Endothelial cell of umbilical vein (primary cell): ENCODE results near the gene CEBPG. TPM values are rescaled to one million over a fixed set of nuclear protein-coding genes. Genes with fewer than 3 reads are reported as not detected.

Experiments
- BruUV-seq: library from RNA; stranded (reverse); fragments of 400-500 nt; replicated peaks from 2 replicates; lab custom pipeline; 2021; lab: Mats Ljungman, UMichigan
- CTCF ChIA-PET: fragments of 300-600, 350-600 bp; sonication (Branson Sonifier 250); formaldehyde crosslinking; loops from one replicate; lab custom pipeline; 2021; ENCODE audit warnings: antibody characterized with exemption, inconsistent platforms; lab: Charles Lee
- POLR2A ChIA-PET: fragments of 300-600, 350-600 bp; sonication (Branson Sonifier 250); formaldehyde crosslinking; loops from one replicate; lab custom pipeline; 2021; ENCODE audit warnings: antibody characterized with exemption, inconsistent platforms; lab: Charles Lee
- DNase-seq: peaks from one replicate; pipeline ENCODE4 v3.0.0-alpha.2; 2011; ENCODE audit warnings: low read depth, low spot score
- FAIRE-seq: peaks from 2 replicates; lab custom pipeline; 2011; peaks lifted over from hg19 to GRCh38; lab: Jason Lieb, UNC
- H2AFZ ChIP-seq: 2 replicates; pipeline ENCODE4 v1.6.0; 2012; ENCODE audit warnings: low read depth, low read length, control low read depth, inconsistent platforms
- H3K27ac ChIP-seq: 2 replicates; pipeline ENCODE4 v1.5.1; 2011; ENCODE audit warnings: low read depth, mild to moderate bottlenecking, control low read depth, low read length, moderate library complexity; ENCODE audit not compliant: insufficient read depth
- H3K27me3 ChIP-seq, 2 experiments: 2 replicates each; pipeline versions ENCODE4 v1.6.0 to v1.6.1; 2011; ENCODE audit warnings: low read length in 2 of 2, mixed read lengths in 1 of 2; ENCODE audit not compliant: control insufficient read depth in 2 of 2, insufficient read depth in 2 of 2
- H3K36me3 ChIP-seq, 2 experiments: 2 replicates in 1 of 2; 3 replicates in 1 of 2; pipeline ENCODE4 v1.5.1; 2011; ENCODE audit warnings: low read length in 2 of 2, mild to moderate bottlenecking in 1 of 2, moderate library complexity in 1 of 2; ENCODE audit not compliant: control insufficient read depth in 2 of 2, insufficient read depth in 2 of 2; ENCODE audit errors: extremely low read depth in 1 of 2
- H3K4me1 ChIP-seq: 3 replicates; pipeline ENCODE4 v1.5.1; 2011; ENCODE audit warnings: mild to moderate bottlenecking, low read length; ENCODE audit not compliant: control insufficient read depth, insufficient read depth; ENCODE audit errors: extremely low read depth
- H3K4me2 ChIP-seq: 2 replicates; pipeline ENCODE4 v1.6.1; 2011; ENCODE audit warnings: low read length, control low read depth, mixed read lengths; ENCODE audit not compliant: insufficient read depth
- H3K4me3 ChIP-seq, 3 experiments: fragments of 200-600 bp in 1 of 3; sonication (generic), shearing (Covaris generic) in 1 of 3; replicated peaks in 1 of 3; 2 replicates each; pipeline ENCODE4 v1.5.1; 2011 to 2016; ENCODE audit warnings: control low read depth in 3 of 3, low read length in 3 of 3, mild to moderate bottlenecking in 2 of 3, inconsistent platforms in 1 of 3, low read depth in 1 of 3, moderate library complexity in 1 of 3; ENCODE audit not compliant: insufficient read depth in 1 of 3
- H3K79me2 ChIP-seq: 2 replicates; pipeline ENCODE4 v1.6.0; 2012; ENCODE audit warnings: low read length, inconsistent platforms; ENCODE audit not compliant: control insufficient read depth, insufficient read depth
- H3K9ac ChIP-seq: replicated peaks from 2 replicates; pipeline ENCODE3; 2011; ENCODE audit warnings: low read length, control low read depth; ENCODE audit not compliant: insufficient read depth; ENCODE audit errors: extremely low read depth
- H3K9me1 ChIP-seq: replicated peaks from 3 replicates; pipeline ENCODE4 v1.6.0; 2011; ENCODE audit warnings: mild to moderate bottlenecking, low read length; ENCODE audit not compliant: control insufficient read depth, insufficient read depth; ENCODE audit errors: extremely low read depth
- H3K9me3 ChIP-seq: replicated peaks from 2 replicates; pipeline ENCODE4 v1.5.1; 2012; ENCODE audit warnings: low read length, inconsistent platforms; ENCODE audit not compliant: control insufficient read depth, insufficient read depth
- H4K20me1 ChIP-seq: replicated peaks from 2 replicates; pipeline ENCODE3; 2011; ENCODE audit warnings: mild to moderate bottlenecking, low read length; ENCODE audit not compliant: control insufficient read depth, insufficient read depth; ENCODE audit errors: extremely low read depth
- EZH2 ChIP-seq: IDR thresholded peaks from 2 replicates; pipeline ENCODE4 v1.6.1; 2012; ENCODE audit warnings: borderline replicate concordance, low read depth, mild to moderate bottlenecking, moderate library complexity, low read length, inconsistent platforms; ENCODE audit not compliant: severe bottlenecking
- FOS ChIP-seq: IDR thresholded peaks from 2 replicates; pipeline ENCODE4 v1.6.1; 2011; ENCODE audit warnings: mild to moderate bottlenecking, low read length, moderate library complexity, borderline replicate concordance; ENCODE audit not compliant: insufficient read depth
- GATA2 ChIP-seq: IDR thresholded peaks from 2 replicates; pipeline ENCODE4 v1.7.0; 2011; ENCODE audit warnings: low read depth, mild to moderate bottlenecking, moderate library complexity, mixed read lengths, low read length; ENCODE audit not compliant: insufficient read length, insufficient read depth
- JUN ChIP-seq: IDR thresholded peaks from 2 replicates; pipeline ENCODE4 v1.6.1; 2011; ENCODE audit warnings: borderline replicate concordance, low read depth; ENCODE audit not compliant: insufficient read length, insufficient read depth
- MYC ChIP-seq: IDR thresholded peaks from one replicate; pipeline ENCODE4 v1.6.1; 2011; ENCODE audit warnings: mild to moderate bottlenecking, low read depth, low read length
- POLR2A ChIP-seq: IDR thresholded peaks from 2 replicates; pipeline ENCODE4 v1.6.1; 2012; ENCODE audit warnings: low read depth, mild to moderate bottlenecking, control low read depth, low read length
- POLR2AphosphoS5 ChIP-seq: IDR thresholded peaks from 2 replicates; pipeline ENCODE4 v1.6.1; 2012; ENCODE audit warnings: low read depth, mild to moderate bottlenecking, control low read depth, low read length, moderate library complexity; ENCODE audit not compliant: insufficient read depth
- dilution Hi-C: fragments of 300-500 bp; cut with MboI; formaldehyde crosslinking; loops from one replicate; pipeline ENCODE4 v1.15.0; 2019; ENCODE audit warnings: low sequenced_read_pairs; ENCODE audit not compliant: extremely low pct_ligation_motif_present
- intact Hi-C: fragments of 100-400 bp; cut with micrococcal nuclease; formaldehyde crosslinking; loops from one replicate; pipeline ENCODE4 v1.10.0; 2022
- polyA plus RNA-seq, 4 experiments: library from polyadenylated mRNA; depleted of rRNA in 3 of 4; stranded (reverse) in 3 of 4; unstranded in 1 of 4; fragments of >200 nt; gene quantifications; 2 replicates each; pipeline versions ENCODE4 v1.2.1 to v1.2.3, GENCODE V29; 2011 to 2012; ENCODE audit warnings: missing spikeins in 1 of 4
- total RNA-seq: library from RNA; stranded (reverse); gene quantifications from 2 replicates; pipeline ENCODE4 v1.2.3, GENCODE V29; 2021
- TF ChIP-seq, protein P1 (sequence below): IDR thresholded peaks from 2 replicates; pipeline ENCODE4 v1.6.1; 2011; ENCODE audit not compliant: insufficient read depth, insufficient read length
- TF ChIP-seq, protein P2 (sequence below), 2 donors: IDR thresholded peaks; 1 replicate in 1 of 2; 2 replicates in 1 of 2; pipeline ENCODE4 v1.5.1; 2011; ENCODE audit warnings: low read length in 2 of 2, mild to moderate bottlenecking in 2 of 2, moderate library complexity in 2 of 2, control low read depth in 1 of 2, inconsistent platforms in 1 of 2, low read depth in 1 of 2; ENCODE audit not compliant: insufficient read depth in 1 of 2; ENCODE audit errors: extremely low read depth in 1 of 2

Gene CEBPG
- total and polyA plus RNA-seq, 2 donors (not counting 3 experiments of a cell fraction or from before 2014, with no cell fraction given): 10.2 to 24.6 TPM

DNA sequence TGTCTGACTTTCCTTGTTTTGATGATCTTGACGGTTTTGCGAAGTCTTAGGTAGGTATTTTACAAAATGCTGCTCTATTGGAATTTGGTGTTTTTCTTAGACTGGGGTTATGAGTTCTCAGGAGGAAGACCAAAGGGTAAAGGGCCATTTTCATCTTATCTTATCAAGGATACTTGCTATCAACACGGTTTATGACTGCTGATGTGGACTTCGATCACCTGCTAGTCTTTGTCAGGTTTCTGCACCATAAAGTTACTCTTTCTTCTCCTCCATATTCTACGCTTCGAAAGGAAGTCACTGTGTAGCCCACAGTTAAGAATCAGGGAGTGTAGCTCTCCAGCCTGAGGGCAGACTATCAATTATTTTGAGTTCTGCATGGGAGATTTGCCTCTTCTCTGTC, 7.4 kb upstream of the CEBPG start:
- CTCF ChIA-PET: no interaction called here

DNA sequence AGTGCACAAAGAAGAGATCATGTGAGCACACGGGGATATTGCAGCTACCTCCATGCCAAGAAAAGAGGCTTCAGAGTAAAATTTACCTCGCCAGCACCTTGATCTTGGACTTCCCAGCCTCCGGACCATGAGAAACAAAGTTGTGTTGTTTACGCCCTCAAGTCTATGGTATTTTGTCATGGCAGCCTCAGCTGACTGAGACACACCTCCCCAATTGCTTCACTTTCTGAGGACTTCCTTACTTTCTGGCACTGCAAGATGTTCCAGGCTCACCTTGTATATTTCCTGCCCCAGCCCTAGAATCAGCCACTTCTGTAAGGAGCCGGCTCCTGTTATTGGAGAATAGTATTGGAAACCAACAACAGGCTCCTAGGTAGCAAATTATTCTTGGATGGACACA, 6.6 kb upstream of the CEBPG start:
- Histone ChIP-seq H4K20me1 (no peaks in the 10 kb centered on the region), H3K79me2 (no peaks in the 10 kb centered on the region), H3K4me1 (no peaks in the 10 kb centered on the region), H3K4me3 (no peak overlapping the region), H2AFZ (no peak overlapping the region), H3K9me3 (no peaks in the 10 kb centered on the region), H3K27ac (no peak overlapping the region), H3K4me2 (no peak overlapping the region), H3K9me1 (no peaks in the 10 kb centered on the region), H3K27me3 (peaks cover 7 to 9% of the 10 kb centered on the region in 2 experiments), H3K9ac (no peak overlapping the region), H3K36me3 (no peaks in the 10 kb centered on the region)
- FAIRE-seq (no peak), DNase-seq (no peak)
- dilution Hi-C loops: no loop called here
- intact Hi-C loops: no loop called here
- no peak for TF ChIP-seq POLR2AphosphoS5
- TF ChIP-seq MYC: no peak
- TF ChIP-seq, protein P1, sequence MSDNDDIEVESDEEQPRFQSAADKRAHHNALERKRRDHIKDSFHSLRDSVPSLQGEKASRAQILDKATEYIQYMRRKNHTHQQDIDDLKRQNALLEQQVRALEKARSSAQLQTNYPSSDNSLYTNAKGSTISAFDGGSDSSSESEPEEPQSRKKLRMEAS: no peak
- TF ChIP-seq, protein P2, sequence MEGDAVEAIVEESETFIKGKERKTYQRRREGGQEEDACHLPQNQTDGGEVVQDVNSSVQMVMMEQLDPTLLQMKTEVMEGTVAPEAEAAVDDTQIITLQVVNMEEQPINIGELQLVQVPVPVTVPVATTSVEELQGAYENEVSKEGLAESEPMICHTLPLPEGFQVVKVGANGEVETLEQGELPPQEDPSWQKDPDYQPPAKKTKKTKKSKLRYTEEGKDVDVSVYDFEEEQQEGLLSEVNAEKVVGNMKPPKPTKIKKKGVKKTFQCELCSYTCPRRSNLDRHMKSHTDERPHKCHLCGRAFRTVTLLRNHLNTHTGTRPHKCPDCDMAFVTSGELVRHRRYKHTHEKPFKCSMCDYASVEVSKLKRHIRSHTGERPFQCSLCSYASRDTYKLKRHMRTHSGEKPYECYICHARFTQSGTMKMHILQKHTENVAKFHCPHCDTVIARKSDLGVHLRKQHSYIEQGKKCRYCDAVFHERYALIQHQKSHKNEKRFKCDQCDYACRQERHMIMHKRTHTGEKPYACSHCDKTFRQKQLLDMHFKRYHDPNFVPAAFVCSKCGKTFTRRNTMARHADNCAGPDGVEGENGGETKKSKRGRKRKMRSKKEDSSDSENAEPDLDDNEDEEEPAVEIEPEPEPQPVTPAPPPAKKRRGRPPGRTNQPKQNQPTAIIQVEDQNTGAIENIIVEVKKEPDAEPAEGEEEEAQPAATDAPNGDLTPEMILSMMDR (IDR thresholded peaks at IDR 0.05; ENCODE audit: extremely low read depth in 1 of 2, insufficient read depth in 1 of 2, low read depth in 1 of 2, low read length in 2 of 2): no peak
- no peak for TF ChIP-seq GATA2
- no peak for TF ChIP-seq POLR2A
- no peak for TF ChIP-seq JUN
- no peak for TF ChIP-seq EZH2
- no peak for TF ChIP-seq FOS
- BruUV-seq: no TSS peak
- POLR2A ChIA-PET: no interaction called here
- CTCF ChIA-PET: no interaction called here

More for the DNA sequence above, 7.4 kb upstream of the CEBPG start:
- FAIRE-seq (no peak), DNase-seq (no peak)
- dilution Hi-C loops (no loop called here), intact Hi-C loops (no loop called here)
- no peaks in the 10 kb centered on the region for H3K4me1 ChIP-seq
- no peak overlapping the region for H3K4me3 ChIP-seq
- H3K36me3 ChIP-seq: no peaks in the 10 kb centered on the region
- POLR2A ChIA-PET: no interaction called here
- no peaks in the 10 kb centered on the region for H3K9me1 ChIP-seq
- H3K79me2 ChIP-seq: no peaks in the 10 kb centered on the region
- no peak overlapping the region for H3K9ac ChIP-seq
- H3K27me3 ChIP-seq: peaks cover 7 to 9% of the 10 kb centered on the region in 2 experiments
- BruUV-seq: no TSS peak
- H3K27ac ChIP-seq: no peak overlapping the region
- TF ChIP-seq EZH2 (no peak), JUN (no peak), POLR2A (no peak)
- H3K9me3 ChIP-seq: no peaks in the 10 kb centered on the region
- no peak overlapping the region for H3K4me2 ChIP-seq
- no peak overlapping the region for H2AFZ ChIP-seq
- H4K20me1 ChIP-seq: no peaks in the 10 kb centered on the region
